ENCODE results near the gene SMCO1.
"Not testable (repeated sequence)": the region's sequence is repeated elsewhere in the genome, so short reads cannot be mapped to it uniquely, and the experiment has no call there.

Gene SMCO1

GRCh38 chr3:196514913-196515621 lies at the start of gene SMCO1:
TSS of gene SMCO1 (minus strand) at chr3:196515346. CDS start at chr3:196515209, 137 bp downstream.
- no peak for DNase-seq

GRCh38 chr3:196563721-196564225 lies 48.6 kb upstream of the SMCO1 start:
- DNase-seq, result no peak

- no peak for DNase-seq
These were observed 44.7 kb upstream of the SMCO1 start for GRCh38 chr3:196559826-196560225.

GRCh38 chr3:196558476-196558875 lies 43.3 kb upstream of the SMCO1 start:
- no peak for DNase-seq

- DNase-seq, result no peak
These were observed 42.1 kb upstream of the SMCO1 start for GRCh38 chr3:196557236-196557635.

GRCh38 chr3:196555295-196555694 lies 40.1 kb upstream of the SMCO1 start:
- DNase-seq, result no peak

GRCh38 chr3:196554205-196554604 lies 39.1 kb upstream of the SMCO1 start:
- DNase-seq, result no peak

GRCh38 chr3:196553551-196553950 lies 38.4 kb upstream of the SMCO1 start:
- no peak for DNase-seq

- no peak for DNase-seq
These were observed 37.1 kb upstream of the SMCO1 start for GRCh38 chr3:196552253-196552652.

GRCh38 chr3:196550172-196550571 lies 35.0 kb upstream of the SMCO1 start:
- DNase-seq, result not testable (repeated sequence)

- not testable (repeated sequence) for DNase-seq
These were observed 34.2 kb upstream of the SMCO1 start for GRCh38 chr3:196549312-196549711.

- DNase-seq, result no peak
These were observed 31.9 kb upstream of the SMCO1 start for GRCh38 chr3:196547067-196547466.

- no peak for DNase-seq
These were observed 31.4 kb upstream of the SMCO1 start for GRCh38 chr3:196546537-196546936.

GRCh38 chr3:196544491-196544992 lies 29.4 kb upstream of the SMCO1 start:
- DNase-seq, result no peak

- DNase-seq, result no peak
These were observed 26.7 kb upstream of the SMCO1 start for GRCh38 chr3:196541684-196542445.

- DNase-seq, result peak in 10 of 56 donors; percentile 1 to 65 (median 6)
These were observed 22.3 kb upstream of the SMCO1 start for GRCh38 chr3:196537319-196537984.

GRCh38 chr3:196533260-196533681 lies 18.1 kb upstream of the SMCO1 start:
- no peak for DNase-seq

GRCh38 chr3:196531418-196531817 lies 16.3 kb upstream of the SMCO1 start:
- DNase-seq, result no peak

GRCh38 chr3:196528639-196529233 lies 13.6 kb upstream of the SMCO1 start:
- DNase-seq, result peak in 45 of 56 donors; percentile 3 to 83 (median 35)

GRCh38 chr3:196525141-196525540 lies 10.0 kb upstream of the SMCO1 start:
- DNase-seq, result no peak

GRCh38 chr3:196524527-196524926 lies 9.4 kb upstream of the SMCO1 start:
- no peak for DNase-seq
